Ramos (cell line): ENCODE data around the gene CDC42BPA.

Experiments
- in situ Hi-C: fragments of 300-500 bp; cut with MboI; formaldehyde crosslinking; loops from one replicate; pipeline ENCODE4 v1.14.3; 2022; ENCODE audit warnings: low sequenced_read_pairs; ENCODE audit not compliant: unreplicated experiment

CDC42BPA gene

GRCh38 chr1:226987179-226987536 lies 331.1 kb downstream of the CDC42BPA start:
- in situ Hi-C loops = no loop called here

GRCh38 chr1:226986496-226987178 lies 331.7 kb downstream of the CDC42BPA start:
- in situ Hi-C loops = no loop called here

- in situ Hi-C loops = no loop called here
Observed at GRCh38 chr1:226985839-226986463, 332.3 kb downstream of the CDC42BPA start.

GRCh38 chr1:226985239-226985838 lies 333.0 kb downstream of the CDC42BPA start:
- in situ Hi-C loops = no loop called here

GRCh38 chr1:226984521-226985238 lies 333.6 kb downstream of the CDC42BPA start:
- in situ Hi-C loops = no loop called here

DNA sequence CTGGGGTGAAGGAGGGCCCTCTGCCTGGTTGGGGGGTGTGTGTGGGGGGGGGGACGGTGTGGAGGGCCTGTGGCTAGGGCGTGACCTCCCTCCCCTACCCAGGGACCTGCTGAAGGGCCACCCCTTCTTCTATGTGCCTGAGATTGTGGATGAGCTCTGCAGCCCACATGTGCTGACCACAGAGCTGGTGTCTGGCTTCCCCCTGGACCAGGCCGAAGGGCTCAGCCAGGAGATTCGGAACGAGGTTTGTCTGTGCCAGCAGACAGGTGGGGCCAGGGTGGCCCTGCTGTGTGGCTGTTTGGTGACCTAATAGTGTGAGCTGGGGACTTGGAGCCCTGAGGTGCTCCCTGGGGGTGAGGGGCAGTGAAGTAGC lies 334.3 kb downstream of the CDC42BPA start:
- in situ Hi-C loops = no loop called here

DNA sequence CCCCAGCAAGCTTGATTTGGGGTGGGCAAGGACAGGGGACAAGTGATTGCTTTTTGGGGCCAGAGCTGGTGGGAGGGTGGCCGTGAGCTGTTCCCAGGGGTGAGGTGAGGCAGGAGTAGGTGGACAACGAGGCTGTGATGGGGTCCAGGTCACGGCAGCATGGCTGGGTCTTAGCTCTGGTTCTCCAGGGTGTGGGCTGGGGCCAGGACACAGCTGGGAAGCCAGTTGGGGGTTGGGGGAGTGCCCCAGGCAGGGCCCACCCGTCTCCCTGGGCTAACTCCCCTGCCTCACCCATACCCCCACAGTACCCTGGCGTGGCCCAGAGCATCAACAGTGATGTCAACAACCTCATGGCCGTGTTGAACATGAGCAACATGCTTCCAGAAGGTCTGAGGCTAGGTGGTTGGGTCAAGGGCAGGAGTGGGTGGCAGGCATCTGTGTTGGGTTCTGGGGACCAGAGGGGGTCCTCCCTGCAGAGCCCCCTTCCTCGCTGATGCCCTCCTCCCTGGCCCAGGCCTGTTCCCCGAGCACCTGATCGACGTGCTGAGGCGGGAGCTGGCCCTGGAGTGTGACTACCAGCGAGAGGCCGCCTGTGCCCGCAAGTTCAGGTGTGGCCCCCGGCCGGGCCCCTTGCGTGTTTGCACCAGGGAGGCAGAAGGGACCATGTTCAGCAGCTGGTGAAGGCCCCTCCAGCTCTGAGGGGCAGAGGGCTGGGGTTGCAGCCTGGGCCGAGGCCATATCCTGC lies 334.9 kb downstream of the CDC42BPA start:
- in situ Hi-C loops = no loop called here

DNA sequence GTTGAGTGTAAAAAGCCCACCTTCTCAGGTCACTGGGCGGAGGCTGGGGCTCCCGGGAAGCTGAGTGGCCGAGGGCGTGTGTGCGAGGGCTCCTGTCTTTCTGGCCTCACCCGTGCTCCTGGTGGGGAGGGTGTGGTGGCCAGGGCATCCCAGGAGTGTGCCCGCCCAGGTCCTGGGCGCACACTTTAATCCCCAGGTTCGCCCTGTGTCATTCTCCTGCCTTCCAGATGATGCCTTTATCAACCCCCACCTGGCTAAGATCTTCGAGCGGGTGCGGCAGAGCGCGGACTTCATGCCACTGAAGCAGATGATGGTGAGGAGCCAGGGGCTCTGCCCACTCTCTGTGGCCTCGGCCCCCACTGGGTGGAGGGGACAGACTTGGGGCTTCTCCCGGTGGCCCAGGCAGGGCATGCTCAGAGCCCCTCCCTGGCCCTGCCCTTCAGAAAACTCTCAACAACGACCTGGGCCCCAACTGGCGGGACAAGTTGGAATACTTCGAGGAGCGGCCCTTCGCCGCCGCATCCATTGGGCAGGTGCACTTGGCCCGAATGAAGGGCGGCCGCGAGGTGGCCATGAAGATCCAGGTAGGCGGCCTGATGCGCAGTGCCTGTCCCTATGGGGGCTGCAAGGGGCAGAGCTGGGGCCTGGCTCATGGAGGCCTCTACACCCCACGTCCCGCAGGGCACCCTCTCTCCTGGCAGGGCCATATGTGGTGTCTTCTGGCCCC lies 335.7 kb downstream of the CDC42BPA start:
- in situ Hi-C loops = no loop called here

- in situ Hi-C loops = no loop called here
Observed at GRCh38 chr1:226981838-226982237, 336.5 kb downstream of the CDC42BPA start.

DNA sequence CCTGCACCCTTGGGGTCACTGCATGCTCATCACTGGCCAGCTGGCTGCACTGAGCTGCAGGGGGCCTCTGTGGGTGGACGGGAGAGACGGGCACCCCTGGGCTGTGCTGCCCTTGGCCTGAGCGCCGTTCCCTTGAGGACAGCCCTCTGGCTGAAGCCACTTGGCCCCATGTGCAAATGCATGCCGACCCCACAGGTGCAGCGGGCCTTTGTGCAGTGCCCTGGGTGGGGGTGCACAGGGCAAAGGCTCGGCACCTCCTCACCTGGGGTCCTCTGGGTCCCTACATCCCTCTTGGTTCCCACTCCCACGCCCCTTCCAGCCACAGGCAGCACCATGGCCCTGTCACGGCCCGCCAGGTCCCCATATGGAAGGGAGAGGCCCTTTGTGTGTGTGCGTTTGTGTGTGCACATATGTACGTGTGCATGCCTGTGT lies 336.9 kb downstream of the CDC42BPA start:
- in situ Hi-C loops = no loop called here

DNA sequence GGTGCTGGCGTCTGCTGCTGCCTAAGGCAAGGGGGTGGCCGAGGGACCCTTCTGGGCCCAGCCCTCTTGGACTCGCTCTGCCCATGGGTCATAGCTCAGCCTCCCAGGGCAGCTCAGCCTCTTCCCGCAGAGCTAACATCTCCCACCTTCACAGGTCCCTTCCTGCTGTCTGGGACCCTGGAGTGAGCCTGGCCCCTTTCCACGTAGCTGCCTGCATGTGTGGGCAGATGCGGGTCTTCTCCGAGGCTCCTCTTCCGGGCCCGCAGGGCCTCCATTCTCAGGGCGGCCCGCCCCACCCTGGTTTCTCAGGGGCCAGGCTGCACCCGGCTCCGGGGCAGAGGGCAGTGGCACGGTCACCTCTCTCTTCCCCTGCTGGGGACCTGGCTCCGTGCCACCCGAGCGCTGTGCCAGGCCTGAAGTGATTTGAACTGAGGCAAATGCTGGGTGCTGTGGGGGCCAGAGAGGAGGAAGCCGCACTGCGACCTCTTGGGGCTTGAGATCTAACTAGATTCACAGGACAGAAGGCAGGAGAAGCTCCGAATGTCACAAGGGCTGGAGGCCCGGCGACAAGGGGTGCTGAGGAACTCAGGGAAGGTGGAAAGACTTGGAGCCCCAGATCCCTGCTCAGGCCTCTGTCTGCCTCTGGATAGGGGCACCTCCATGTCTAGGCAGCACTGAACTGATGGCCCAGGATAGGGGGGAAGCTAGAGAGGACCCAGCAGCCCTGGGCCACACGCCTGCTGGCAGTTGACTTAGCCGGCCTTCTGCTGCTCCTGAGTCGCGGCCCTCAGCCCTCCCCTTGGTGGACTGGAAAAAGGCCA lies 337.5 kb downstream of the CDC42BPA start:
- in situ Hi-C loops = no loop called here

GRCh38 chr1:226980122-226980560 lies 338.2 kb downstream of the CDC42BPA start:
- in situ Hi-C loops = no loop called here

- in situ Hi-C loops = no loop called here
Observed at GRCh38 chr1:226979517-226980121, 338.7 kb downstream of the CDC42BPA start.

DNA sequence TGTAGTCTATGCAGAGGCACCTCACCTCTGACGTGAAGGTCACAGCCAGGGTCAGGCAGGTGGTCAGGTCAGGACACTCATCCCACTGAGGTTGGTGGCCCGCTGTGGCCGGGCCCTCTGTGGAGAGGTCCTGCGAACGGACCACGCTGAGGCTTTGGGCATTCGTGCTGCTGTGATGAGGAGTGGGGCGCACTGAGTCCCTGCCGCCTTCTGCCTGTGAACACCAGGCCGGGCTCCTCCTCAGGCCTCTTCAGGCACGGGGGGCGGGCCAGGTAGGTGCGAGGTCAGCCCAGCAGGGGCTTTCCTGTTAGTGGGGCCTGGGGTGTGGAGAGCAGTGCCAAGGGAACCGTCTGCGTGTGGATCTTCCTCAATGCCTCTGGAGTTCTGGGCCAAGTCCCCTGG lies 339.2 kb downstream of the CDC42BPA start:
- in situ Hi-C loops = no loop called here

GRCh38 chr1:226978432-226979114 lies 339.7 kb downstream of the CDC42BPA start:
- in situ Hi-C loops = no loop called here

DNA sequence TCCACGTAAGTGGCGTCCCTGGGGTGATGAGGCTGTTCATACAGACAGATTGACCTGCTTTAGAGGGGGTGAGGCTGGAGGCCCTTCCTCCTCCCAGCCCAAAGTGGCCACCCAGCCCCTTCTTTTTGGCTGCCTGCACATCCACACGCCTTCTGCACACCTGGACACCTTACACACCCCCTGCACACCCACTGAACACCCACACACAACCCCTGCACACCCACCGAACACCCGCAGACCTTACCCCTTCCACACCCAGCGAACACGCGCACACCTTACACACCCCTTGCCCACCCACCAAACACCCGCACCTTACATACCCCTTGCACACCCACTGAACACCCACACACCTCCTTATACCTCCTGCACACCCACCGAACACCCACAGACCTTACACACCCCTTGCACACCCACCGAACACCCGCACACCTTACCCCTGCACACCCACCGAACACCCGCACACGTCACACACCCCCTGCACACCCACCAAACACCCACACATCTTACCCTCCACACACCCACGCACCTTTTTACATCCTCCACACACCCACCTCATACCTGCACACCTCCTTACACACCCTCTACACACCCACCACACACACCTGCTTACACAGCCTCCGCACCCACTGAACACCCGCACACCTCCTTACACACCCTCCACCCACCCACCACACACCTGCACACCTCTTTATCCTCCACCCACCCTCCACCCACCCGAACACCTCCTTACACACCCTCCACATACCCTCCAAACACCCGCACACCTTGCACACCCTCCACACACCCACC lies 340.5 kb downstream of the CDC42BPA start:
- in situ Hi-C loops = no loop called here

- in situ Hi-C loops = no loop called here
Observed at GRCh38 chr1:226976978-226977642, 341.2 kb downstream of the CDC42BPA start.
